HepG2 (cell line): ENCODE data around the gene SRSF10. TPM values are rescaled to one million over a fixed set of nuclear protein-coding genes. Genes with fewer than 3 reads are reported as not detected.

ENCODE experiments used
- ATAC-seq: fragments of 200-7000 bp; cut with Tn5 transposase; 3 replicates; pipeline ENCODE4 v1.9.1; 2020; ENCODE audit warnings: mild to moderate bottlenecking, moderate library complexity
- BruUV-seq: library from RNA; stranded (reverse); fragments of 400-500 nt; replicated peaks from 2 replicates; lab custom pipeline; 2021; lab: Mats Ljungman, UMichigan
- CTCF ChIA-PET: fragments of 300-600 bp; formaldehyde crosslinking; extraction: SDS; loops from one replicate; lab custom pipeline; 2021; ENCODE audit warnings: low total read pairs, inconsistent platforms, low intra/inter-chr PET ratio; lab: Yijun Ruan, JAX
- POLR2A ChIA-PET: fragments of 350-600 bp; sonication (Branson Sonifier 250); formaldehyde crosslinking; loops from one replicate; lab custom pipeline; 2020; ENCODE audit warnings: antibody characterized with exemption, inconsistent platforms; lab: Yijun Ruan, JAX
- DNase-seq: peaks from one replicate; pipeline ENCODE4 v3.0.0-alpha.2; 2015; ENCODE audit warnings: low spot score
- FAIRE-seq: peaks from 3 replicates; lab custom pipeline; 2011; peaks lifted over from hg19 to GRCh38; lab: Jason Lieb, UNC
- H2AFZ ChIP-seq: one replicate; pipeline ENCODE4 v1.6.1; 2011; ENCODE audit warnings: low read length, inconsistent platforms
- H3K27ac ChIP-seq: fragments of 300-600 bp; 3 replicates; pipeline ENCODE4 v1.8.0; 2011; ENCODE audit warnings: mixed run types, mild to moderate bottlenecking, mixed read lengths, low read length, inconsistent platforms; ENCODE audit not compliant: insufficient read depth; ENCODE audit errors: extremely low read length
- H3K27me3 ChIP-seq, 2 experiments: fragments of 200-600 bp in 1 of 2; 2 replicates in 1 of 2; 3 replicates in 1 of 2; pipeline versions ENCODE4 v1.6.0 to v1.8.0; 2011; ENCODE audit warnings: low read length in 2 of 2, mild to moderate bottlenecking in 2 of 2, moderate library complexity in 2 of 2, inconsistent platforms in 1 of 2; ENCODE audit not compliant: insufficient read depth in 2 of 2, control insufficient read depth in 1 of 2
- H3K36me3 ChIP-seq, 2 experiments: fragments of 200-600 bp in 1 of 2; replicated peaks in 1 of 2; 2 replicates in 1 of 2; 3 replicates in 1 of 2; pipeline versions ENCODE4 v1.5.1 to v1.8.0; 2011; ENCODE audit warnings: low read length in 2 of 2, inconsistent platforms in 1 of 2; ENCODE audit not compliant: insufficient read depth in 2 of 2, control insufficient read depth in 1 of 2
- H3K4me1 ChIP-seq: 2 replicates; pipeline ENCODE4 v1.5.1; 2012; ENCODE audit warnings: low read length, inconsistent platforms; ENCODE audit not compliant: insufficient read depth
- H3K4me2 ChIP-seq: 2 replicates; pipeline ENCODE4 v1.6.0; 2011; ENCODE audit warnings: low read depth, low read length, inconsistent platforms
- H3K4me3 ChIP-seq, 3 experiments: fragments of 200-600 bp in 1 of 3; sonication (generic), shearing (Covaris generic) in 1 of 3; replicated peaks in 1 of 3; 2 replicates each; pipeline ENCODE4 v1.5.1; 2011 to 2016; ENCODE audit warnings: low read length in 3 of 3, inconsistent platforms in 2 of 3, low read depth in 2 of 3, mild to moderate bottlenecking in 2 of 3, control low read depth in 1 of 3, mixed read lengths in 1 of 3; ENCODE audit not compliant: insufficient read depth in 1 of 3
- H3K79me2 ChIP-seq: one replicate; pipeline ENCODE4 v1.6.1; 2011; ENCODE audit warnings: low read length, inconsistent platforms; ENCODE audit not compliant: insufficient read depth
- H3K9ac ChIP-seq: 2 replicates; pipeline ENCODE4 v1.6.0; 2011; ENCODE audit warnings: mild to moderate bottlenecking, low read depth, low read length, inconsistent platforms; ENCODE audit not compliant: insufficient read depth
- H3K9me3 ChIP-seq: 2 replicates; pipeline ENCODE4 v1.5.1; 2012; ENCODE audit warnings: mild to moderate bottlenecking, low read length
- H4K20me1 ChIP-seq: 2 replicates; pipeline ENCODE4 v1.6.0; 2011; ENCODE audit warnings: inconsistent platforms, mild to moderate bottlenecking, low read length, moderate library complexity; ENCODE audit not compliant: insufficient read depth
- ARID2 ChIP-seq: sonication (generic); formaldehyde crosslinking; IDR thresholded peaks from 2 replicates; pipeline ENCODE4 v1.8.1; 2022; ENCODE audit warnings: mild to moderate bottlenecking, missing genetic modification reagents, borderline replicate concordance
- CREB1 ChIP-seq, 2 experiments: fragments of 450-650 bp in 1 of 2; IDR thresholded peaks; 2 replicates each; pipeline ENCODE4 v1.6.1; 2016 to 2017; ENCODE audit warnings: control low read depth in 1 of 2, mild to moderate bottlenecking in 1 of 2, missing compliant biosample characterization in 1 of 2, missing genetic modification characterization in 1 of 2
- CTCF ChIP-seq: sonication (generic); formaldehyde crosslinking; IDR thresholded peaks from 2 replicates; pipeline ENCODE4 v1.5.0; 2020; ENCODE audit warnings: mild to moderate bottlenecking, missing genetic modification reagents, moderate library complexity
- E2F5 ChIP-seq: sonication (generic); formaldehyde crosslinking; conservative IDR thresholded peaks from 2 replicates; pipeline ENCODE4 v1.4.0; 2020; ENCODE audit warnings: missing genetic modification reagents
- FLYWCH1 ChIP-seq: sonication (generic); formaldehyde crosslinking; IDR thresholded peaks from 2 replicates; pipeline ENCODE4 v1.8.1; 2023; ENCODE audit warnings: mild to moderate bottlenecking, missing genetic modification reagents
- HBP1 ChIP-seq: IDR thresholded peaks from 2 replicates; pipeline ENCODE4 v1.6.1; 2016; ENCODE audit warnings: low read depth, control low read depth
- HOXA5 ChIP-seq: sonication (generic); formaldehyde crosslinking; IDR thresholded peaks from 2 replicates; pipeline ENCODE4 v1.4.0; 2020; ENCODE audit warnings: missing genetic modification reagents
- NR1H2 ChIP-seq: sonication (generic); formaldehyde crosslinking; IDR thresholded peaks from 2 replicates; pipeline ENCODE4 v1.8.1; 2022; ENCODE audit warnings: low read depth, missing genetic modification reagents, borderline replicate concordance
- TBX2 ChIP-seq: sonication (generic); formaldehyde crosslinking; IDR thresholded peaks from 2 replicates; pipeline ENCODE4 v1.5.0; 2020; ENCODE audit warnings: missing genetic modification reagents, mild to moderate bottlenecking, borderline replicate concordance
- ZFP82 ChIP-seq: sonication (generic); formaldehyde crosslinking; IDR thresholded peaks from 2 replicates; pipeline ENCODE4 v1.5.1; 2020; ENCODE audit warnings: mild to moderate bottlenecking, missing genetic modification reagents, borderline replicate concordance
- ZNF253 ChIP-seq: sonication (generic); formaldehyde crosslinking; IDR thresholded peaks from 2 replicates; pipeline ENCODE4 v1.8.0; 2022; ENCODE audit warnings: mild to moderate bottlenecking, missing genetic modification reagents, borderline replicate concordance
- ZNF468 ChIP-seq: sonication (generic); formaldehyde crosslinking; IDR thresholded peaks from 2 replicates; pipeline ENCODE4 v1.8.0; 2022; ENCODE audit warnings: mild to moderate bottlenecking, moderate library complexity, missing genetic modification reagents
- ZNF512B ChIP-seq: sonication (generic); formaldehyde crosslinking; IDR thresholded peaks from 2 replicates; pipeline ENCODE4 v1.5.1; 2020; ENCODE audit warnings: missing genetic modification reagents, mild to moderate bottlenecking, borderline replicate concordance
- ZNF552 ChIP-seq: sonication (generic); formaldehyde crosslinking; IDR thresholded peaks from 2 replicates; pipeline ENCODE4 v1.9.0; 2022; ENCODE audit warnings: missing genetic modification reagents, mild to moderate bottlenecking, borderline replicate concordance
- ZNF614 ChIP-seq: IDR thresholded peaks from 2 replicates; pipeline ENCODE4 v1.6.1; 2018; ENCODE audit warnings: missing biosample characterization, missing genetic modification reagents, inconsistent platforms, borderline replicate concordance
- WGBS: methylation state at CpG from one replicate; pipeline ENCODE4 v1.1.6; 2017; ENCODE audit warnings: low lambda C conversion rate; 5-methylcytosine and 5-hydroxymethylcytosine counted together
- in situ Hi-C: cut with HindIII; loops from 2 replicates; pipeline ENCODE4 v1.10.0; 2017; ENCODE audit warnings: low pct_unique_long_range_greater_than_20kb; ENCODE audit not compliant: extremely low pct_ligation_motif_present
- intact Hi-C: fragments of 100-400 bp; cut with micrococcal nuclease; formaldehyde crosslinking; loops from one replicate; pipeline ENCODE4 v1.10.0; 2022; ENCODE audit not compliant: unreplicated experiment
- polyA plus RNA-seq, 8 experiments: library from polyadenylated mRNA; depleted of rRNA in 3 of 8; stranded (reverse) in 7 of 8; unstranded in 1 of 8; fragments of >200 nt; fragmentation: Illumina TruSeq in 4 of 8; extraction: Trizol in 4 of 8; gene quantifications; 2 replicates each; pipeline versions ENCODE4 v1.2.1 to v1.2.3, GENCODE V29; 2011 to 2016; ENCODE audit warnings: low read depth in 4 of 8, missing spikeins in 1 of 8, mixed read lengths in 1 of 8; ENCODE audit not compliant: insufficient read depth in 1 of 8
- total RNA-seq, 5 experiments: library from RNA; depleted of rRNA; stranded (reverse); fragments of >200 nt; fragmentation: Illumina TruSeq; extraction: Trizol; gene quantifications; 2 replicates each; pipeline ENCODE4 v1.2.3, GENCODE V29; 2016; ENCODE audit warnings: low read depth in 1 of 5

Gene SRSF10
- total and polyA plus RNA-seq, 2 of the 13 experiments (the other 11 are each of a cell fraction or from before 2014, with no cell fraction given), result 126 to 186 TPM

GRCh38 chr1:23958810-23959460, 21.2 kb downstream of the SRSF10 start:
- ChIA-PET CTCF (interaction anchor here (1.3 kb wide), 1 partner anchor 69 kb away, joined by 6 read pairs; no protein-coding TSS in a partner anchor), POLR2A (interaction anchor here (1.0 to 3.3 kb wide), 7 partner anchors 9 to 69 kb away, joined by 3 to 32 read pairs (median 9); partner anchors contain the start of gene SRSF10)
- Histone ChIP-seq H3K9me3 (no peaks in the 10 kb centered on the region), H3K79me2 (peaks cover 22% of the 10 kb centered on the region), H3K4me3 (peak overlapping the region; percentile 62 to 89 (median 87)), H3K36me3 (0 out of 5 replicates have a peak, but pooled peaks cover 0 to 6% of the 10 kb centered on the region in 2 experiments), H3K27ac (peak overlapping the region; percentile 99), H3K9ac (peak overlapping the region; percentile 97), H2AFZ (peak overlapping the region; percentile 56), H3K4me1 (peaks cover 47% of the 10 kb centered on the region), H3K27me3 (peaks cover 0 to 4% of the 10 kb centered on the region in 2 experiments; a peak in 1 of 5 replicates), H4K20me1 (peaks cover 17% of the 10 kb centered on the region; the same call in 1 of the 2 replicates), H3K4me2 (peak overlapping the region; percentile 96)
- ATAC-seq (peak; percentile 85), DNase-seq (peak; percentile 92), FAIRE-seq (peak; percentile 85)
- intact Hi-C loops, result loop anchor here (5.0 kb wide), 1 partner anchor 68 kb away; no protein-coding TSS in a partner anchor
- BruUV-seq, result TSS peak; percentile 44
- in situ Hi-C loops, result no loop called here
- under 1% methylated on average over 28 of the region's 30 CpGs for WGBS
- TF ChIP-seq ZNF614 (CRISPR knock-in tag) (no peak), TBX2 (CRISPR knock-in tag) (peak; percentile 54; the same call in 1 of the 2 replicates), ZNF468 (CRISPR knock-in tag) (no peak), ARID2 (CRISPR knock-in tag) (peak; percentile 14), ZFP82 (0 out of 2 replicates have a peak, but pooled peaks have one; percentile 32), FLYWCH1 (CRISPR knock-in tag) (no peak; the same call in 1 of the 2 replicates), HBP1 (CRISPR knock-in tag) (no peak; the same call in 1 of the 2 replicates), ZNF253 (CRISPR knock-in tag) (no peak), HOXA5 (CRISPR knock-in tag) (peak; percentile 13), NR1H2 (CRISPR knock-in tag) (no peak), ZNF512B (CRISPR knock-in tag) (0 out of 2 replicates have a peak, but pooled peaks have one; percentile 36), CREB1 (IDR thresholded peaks at IDR 0.05) (no peak), CREB1 (CRISPR knock-in tag; IDR thresholded peaks at IDR 0.05) (peak; percentile 76), E2F5 (CRISPR knock-in tag) (no peak), CTCF (CRISPR knock-in tag) (peak; percentile 71), ZNF552 (CRISPR knock-in tag) (0 out of 2 replicates have a peak, but pooled peaks have one; percentile 27)
